ENCODE results near the gene NCAPH2.
A peak's percentile ranks its signal among the peaks of the same experiment; 100 is the strongest.

Gene NCAPH2

GRCh38 chr22:50525104-50525857 lies 17.3 kb downstream of the NCAPH2 start, which contains the start of gene SCO2:
Gene SCO2, minus strand, starts transcription at chr22:50525598. Its CDS starts 1,187 bp downstream, at chr22:50524411.
- H3K4me3 ChIP-seq (ENCODE audit: low read depth, low read length), result peak within 1 kb of the TSS; percentile 79
- H3K36me3 ChIP-seq (ENCODE audit: control insufficient read depth in 2 of 2, insufficient read depth in 1 of 2, low read length in 2 of 2), result peaks cover 0 to 40% of the 10 kb centered on the region in 2 experiments; a peak in 2 of 3 replicates
- peak within 1 kb of the TSS; percentile 90 for H3K27ac ChIP-seq (ENCODE audit: extremely low read depth, low read depth, low read length)
- no peaks in the 10 kb centered on the region; the same call in 1 of the 2 replicates for H3K4me1 ChIP-seq (ENCODE audit: control insufficient read depth, insufficient read depth, low read length)
- ChIA-PET CTCF (interaction anchor here (0.6 to 2.7 kb wide), 55 partner anchors 8 to 734 kb away, joined by 3 to 37 read pairs (median 4); partner anchors contain the start of genes KLHDC7B, LMF2, NCAPH2 and SYCE3), POLR2A (interaction anchor here (0.6 to 5.3 kb wide), 43 partner anchors 8 to 758 kb away, joined by 3 to 189 read pairs (median 5); partner anchors contain the start of genes ARSA, CHKB, CPT1B and HDAC10)
- H3K9me3 ChIP-seq (ENCODE audit: control insufficient read depth, insufficient read depth, low read depth, low read length), result no peaks in the 10 kb centered on the region
- TF ChIP-seq ZFHX2 (tag by site-specific recombination; conservative IDR thresholded peaks at IDR 0.05), result peak; percentile 95
- peak; percentile 70; the same call in 1 of the 2 replicates for TF ChIP-seq ZEB2 (tag by site-specific recombination; IDR thresholded peaks at IDR 0.05)
- no peak for TF ChIP-seq HOXA7 (CRISPR knock-in tag; IDR thresholded peaks at IDR 0.05; ENCODE audit: borderline replicate concordance)
- peak; percentile 82 for TF ChIP-seq PATZ1 (tag by site-specific recombination; IDR thresholded peaks at IDR 0.05)
- peak; percentile 76 for TF ChIP-seq ZBTB7A (tag by site-specific recombination; IDR thresholded peaks at IDR 0.05; ENCODE audit: low read depth)
- TF ChIP-seq ZNF394 (tag by site-specific recombination; IDR thresholded peaks at IDR 0.05; ENCODE audit: borderline replicate concordance), result peak; percentile 69; the same call in 1 of the 2 replicates
- no peak for TF ChIP-seq ZNF132 (tag by site-specific recombination; IDR thresholded peaks at IDR 0.05; ENCODE audit: borderline replicate concordance)
- TF ChIP-seq ZBTB21 (tag by site-specific recombination; IDR thresholded peaks at IDR 0.05), result no peak
- peak; percentile 88 for TF ChIP-seq ZNF76 (tag by site-specific recombination; IDR thresholded peaks at IDR 0.05; ENCODE audit: borderline replicate concordance, low read depth)
- peak; percentile 35; the same call in 1 of the 2 replicates for TF ChIP-seq ZNF449 (tag by site-specific recombination; IDR thresholded peaks at IDR 0.05)
- peak; percentile 72; the same call in 1 of the 2 replicates for TF ChIP-seq ZNF600 (tag by site-specific recombination; IDR thresholded peaks at IDR 0.05)
- 0 out of 2 replicates have a peak, but pooled peaks have one; percentile 9 for TF ChIP-seq ZNF623 (tag by site-specific recombination; IDR thresholded peaks at IDR 0.05)
- peak; percentile 88 for TF ChIP-seq BCL11B (tag by site-specific recombination; IDR thresholded peaks at IDR 0.05; ENCODE audit: low read depth)
- peak; percentile 74; the same call in 1 of the 2 replicates for TF ChIP-seq BCL11A (tag by site-specific recombination; IDR thresholded peaks at IDR 0.05; ENCODE audit: low read depth)
- TF ChIP-seq ZSCAN30 (tag by site-specific recombination; IDR thresholded peaks at IDR 0.05), result peak; percentile 58
- TF ChIP-seq KLF10 (tag by site-specific recombination; IDR thresholded peaks at IDR 0.05), result no peak; the same call in 1 of the 2 replicates
- TF ChIP-seq SCRT1 (tag by site-specific recombination; IDR thresholded peaks at IDR 0.05; ENCODE audit: borderline replicate concordance), result no peak
- TF ChIP-seq, protein P1, sequence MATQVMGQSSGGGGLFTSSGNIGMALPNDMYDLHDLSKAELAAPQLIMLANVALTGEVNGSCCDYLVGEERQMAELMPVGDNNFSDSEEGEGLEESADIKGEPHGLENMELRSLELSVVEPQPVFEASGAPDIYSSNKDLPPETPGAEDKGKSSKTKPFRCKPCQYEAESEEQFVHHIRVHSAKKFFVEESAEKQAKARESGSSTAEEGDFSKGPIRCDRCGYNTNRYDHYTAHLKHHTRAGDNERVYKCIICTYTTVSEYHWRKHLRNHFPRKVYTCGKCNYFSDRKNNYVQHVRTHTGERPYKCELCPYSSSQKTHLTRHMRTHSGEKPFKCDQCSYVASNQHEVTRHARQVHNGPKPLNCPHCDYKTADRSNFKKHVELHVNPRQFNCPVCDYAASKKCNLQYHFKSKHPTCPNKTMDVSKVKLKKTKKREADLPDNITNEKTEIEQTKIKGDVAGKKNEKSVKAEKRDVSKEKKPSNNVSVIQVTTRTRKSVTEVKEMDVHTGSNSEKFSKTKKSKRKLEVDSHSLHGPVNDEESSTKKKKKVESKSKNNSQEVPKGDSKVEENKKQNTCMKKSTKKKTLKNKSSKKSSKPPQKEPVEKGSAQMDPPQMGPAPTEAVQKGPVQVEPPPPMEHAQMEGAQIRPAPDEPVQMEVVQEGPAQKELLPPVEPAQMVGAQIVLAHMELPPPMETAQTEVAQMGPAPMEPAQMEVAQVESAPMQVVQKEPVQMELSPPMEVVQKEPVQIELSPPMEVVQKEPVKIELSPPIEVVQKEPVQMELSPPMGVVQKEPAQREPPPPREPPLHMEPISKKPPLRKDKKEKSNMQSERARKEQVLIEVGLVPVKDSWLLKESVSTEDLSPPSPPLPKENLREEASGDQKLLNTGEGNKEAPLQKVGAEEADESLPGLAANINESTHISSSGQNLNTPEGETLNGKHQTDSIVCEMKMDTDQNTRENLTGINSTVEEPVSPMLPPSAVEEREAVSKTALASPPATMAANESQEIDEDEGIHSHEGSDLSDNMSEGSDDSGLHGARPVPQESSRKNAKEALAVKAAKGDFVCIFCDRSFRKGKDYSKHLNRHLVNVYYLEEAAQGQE (tag by site-specific recombination; IDR thresholded peaks at IDR 0.05), result no peak
- peak; percentile 81 for TF ChIP-seq ZBTB20 (tag by site-specific recombination; IDR thresholded peaks at IDR 0.05)
- no peak for TF ChIP-seq ZNF510 (tag by site-specific recombination; IDR thresholded peaks at IDR 0.05; ENCODE audit: insufficient replicate concordance)
- 0 out of 2 replicates have a peak, but pooled peaks have one; percentile 17 for TF ChIP-seq ZNF768 (tag by site-specific recombination; IDR thresholded peaks at IDR 0.05)
- no peak for TF ChIP-seq ZNF223 (tag by site-specific recombination; IDR thresholded peaks at IDR 0.05)
- peak; percentile 74 for TF ChIP-seq SP7 (tag by site-specific recombination; IDR thresholded peaks at IDR 0.05)
- peak; percentile 48 for TF ChIP-seq ZNF561 (tag by site-specific recombination; IDR thresholded peaks at IDR 0.05; ENCODE audit: borderline replicate concordance)
- peak; percentile 31; the same call in 1 of the 2 replicates for TF ChIP-seq ZSCAN5A (tag by site-specific recombination; IDR thresholded peaks at IDR 0.05)
- TF ChIP-seq OVOL3 (tag by site-specific recombination; IDR thresholded peaks at IDR 0.05), result peak; percentile 47; the same call in 1 of the 2 replicates
- peak; percentile 67 for TF ChIP-seq ZNF629 (tag by site-specific recombination; IDR thresholded peaks at IDR 0.05)
